GM12892 (cell line): ENCODE measurements around the gene BNC1.
A peak's percentile ranks its signal among the peaks of the same experiment; 100 is the strongest.
"Not testable (repeated sequence)": the region's sequence is repeated elsewhere in the genome, so short reads cannot be mapped to it uniquely, and the experiment has no call there.

Experiments used
- DNase-seq: peaks from one replicate; pipeline ENCODE4 v3.0.0; 2011; ENCODE audit not compliant: insufficient read length
- FAIRE-seq: peaks from 2 replicates; lab custom pipeline; 2011; peaks lifted over from hg19 to GRCh38; lab: Jason Lieb, UNC
- POLR2A ChIP-seq: IDR thresholded peaks from 2 replicates; pipeline ENCODE4 v1.6.1; 2011; ENCODE audit warnings: low read depth, low read length, control low read depth
- POLR2AphosphoS5 ChIP-seq: IDR thresholded peaks from 2 replicates; pipeline ENCODE4 v1.6.1; 2011; ENCODE audit warnings: low read depth, low read length, control low read depth
- TAF1 ChIP-seq: IDR thresholded peaks from 2 replicates; pipeline ENCODE4 v1.6.1; 2011; ENCODE audit warnings: low read depth, mild to moderate bottlenecking, control low read depth, low read length, borderline replicate concordance

BNC1 gene

DNA sequence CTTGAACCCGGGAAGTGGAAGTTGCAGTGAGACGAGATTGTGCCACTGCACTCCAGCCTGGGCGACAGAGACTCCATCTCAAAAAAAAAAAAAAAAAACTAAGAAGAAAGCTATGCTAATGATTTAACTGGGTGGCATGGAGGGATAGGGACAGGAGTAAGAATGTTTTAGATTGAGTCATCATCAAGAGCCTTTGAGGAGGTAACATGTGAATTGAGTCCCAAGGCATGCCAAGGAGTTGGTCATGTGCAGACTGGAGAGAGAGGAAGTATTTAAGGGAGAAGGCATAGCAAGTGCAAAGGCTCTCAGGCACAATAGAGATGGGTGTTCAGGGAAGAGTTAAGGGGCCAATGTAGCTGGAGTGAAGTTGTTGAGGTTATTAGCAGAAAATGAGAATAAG, 9.1 kb downstream of the BNC1 start:
- TF ChIP-seq POLR2AphosphoS5 (no peak), POLR2A (no peak)
- FAIRE-seq = no peak
- no peak for DNase-seq

DNA sequence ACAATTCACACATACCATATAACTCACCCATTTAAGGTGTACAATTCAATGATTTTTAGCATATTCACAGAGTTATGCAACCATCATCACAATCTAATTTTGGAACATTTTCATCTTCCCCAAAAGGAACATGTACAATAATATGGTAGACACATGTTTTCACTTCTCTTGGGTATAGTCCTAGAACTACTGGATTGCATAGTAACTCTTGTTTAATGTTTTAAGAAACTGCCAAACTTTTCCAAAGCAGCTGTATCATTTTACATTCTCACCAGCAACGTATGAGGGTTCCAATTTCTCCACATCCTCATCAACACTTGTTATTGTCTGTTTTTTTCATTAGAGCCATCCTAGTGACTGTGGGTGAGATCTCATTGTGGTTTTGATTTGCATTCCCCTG, 14.3 kb downstream of the BNC1 start:
- no peak for FAIRE-seq
- TF ChIP-seq POLR2A (no peak), POLR2AphosphoS5 (no peak), TAF1 (no peak)
- DNase-seq = no peak

DNA sequence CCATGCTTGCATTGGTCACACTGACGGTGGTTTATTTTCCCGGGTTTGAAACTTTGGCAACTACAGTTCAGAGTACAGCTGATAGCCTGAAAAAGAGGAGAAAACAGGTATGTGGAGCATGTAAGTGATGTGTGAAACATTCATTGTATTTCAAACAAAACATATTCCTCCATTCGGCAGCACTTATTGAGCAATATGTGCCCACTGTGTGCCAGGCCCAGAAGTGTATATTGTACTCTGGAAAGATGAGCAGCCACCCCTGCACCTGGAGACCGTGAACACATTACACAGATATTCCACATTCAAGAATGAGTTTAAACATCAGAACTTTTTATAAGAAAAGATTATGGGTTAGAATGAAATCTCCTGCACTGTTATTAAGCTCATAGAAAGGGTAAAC, 16.3 kb downstream of the BNC1 start:
- TF ChIP-seq TAF1 (no peak), POLR2AphosphoS5 (no peak), POLR2A (no peak)
- DNase-seq (no peak), FAIRE-seq (no peak)

DNA sequence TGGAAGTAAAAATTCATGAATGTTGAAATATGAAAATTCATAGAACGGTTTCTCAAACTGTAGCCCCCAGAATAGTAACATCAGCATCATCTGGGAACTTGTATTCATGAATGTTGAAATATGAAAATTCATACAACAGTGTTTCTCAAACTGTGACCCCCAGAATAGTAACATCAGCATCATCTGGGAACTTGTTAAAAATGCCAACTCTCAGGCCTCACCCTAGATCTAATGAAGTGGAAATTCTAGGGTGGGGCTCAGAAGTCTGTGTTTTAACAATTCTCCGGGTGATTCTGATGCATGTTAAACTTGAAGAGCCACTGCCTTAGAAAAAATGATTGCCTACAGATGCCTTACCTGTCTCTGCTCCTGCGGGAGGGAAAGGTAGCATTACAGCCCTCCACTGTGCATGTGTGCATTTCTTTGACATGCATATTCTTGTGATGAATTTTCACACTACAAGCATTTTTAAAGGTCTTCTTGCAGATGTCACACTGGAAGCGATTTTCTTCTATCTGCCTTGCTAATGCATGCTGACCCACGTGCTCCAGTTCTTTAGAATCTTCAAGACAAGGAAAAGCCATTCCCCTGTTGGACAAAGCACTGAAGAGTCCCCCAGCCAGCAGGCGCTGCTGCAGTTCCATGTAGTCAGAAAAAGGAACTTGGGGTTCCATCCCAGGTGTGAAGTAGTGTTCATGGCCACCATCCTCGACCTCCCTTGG, 21.7 kb downstream of the BNC1 start:
- TF ChIP-seq TAF1 = no peak
- TF ChIP-seq POLR2AphosphoS5 = no peak
- no peak for TF ChIP-seq POLR2A
- FAIRE-seq = no peak
- DNase-seq = no peak

DNA sequence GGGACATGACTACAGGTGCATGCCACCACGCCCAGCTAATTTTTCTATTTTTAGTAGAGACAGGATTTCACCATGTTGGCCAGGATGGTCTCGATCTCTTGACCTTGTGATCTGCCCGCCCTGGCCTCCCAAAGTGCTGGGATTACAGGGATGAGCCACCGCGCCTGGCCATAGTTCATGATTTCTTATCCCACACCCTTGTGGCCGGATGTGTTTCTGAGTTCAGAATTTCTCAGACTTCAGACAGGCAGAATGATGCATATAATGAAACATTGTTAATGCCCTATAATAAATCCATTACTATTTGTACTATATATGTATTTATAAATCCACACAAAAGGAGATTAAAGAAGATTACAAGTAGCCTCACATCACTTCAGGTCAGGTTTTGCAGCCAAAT, 22.3 kb downstream of the BNC1 start:
- FAIRE-seq, DNase-seq: not testable (repeated sequence)

DNA sequence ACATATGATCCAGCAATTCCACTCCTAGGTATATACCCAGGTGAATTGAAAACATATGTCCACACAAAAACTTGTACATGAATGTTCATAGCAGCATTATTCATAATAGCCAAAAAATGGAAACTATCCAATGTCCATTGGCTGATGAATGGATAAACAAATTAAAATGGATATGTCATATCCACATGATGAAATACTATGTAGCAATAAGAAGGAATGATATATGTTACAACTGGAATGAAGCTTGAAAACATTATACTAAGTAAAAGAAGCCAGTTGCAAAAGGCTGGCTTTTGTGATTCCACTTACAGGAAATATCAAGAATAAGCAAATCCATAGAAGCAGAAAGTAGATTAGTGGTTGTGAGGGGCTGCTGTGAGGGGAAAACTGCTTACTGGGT, 33.7 kb downstream of the BNC1 start:
- TF ChIP-seq POLR2AphosphoS5 = no peak
- TF ChIP-seq TAF1 = no peak
- TF ChIP-seq POLR2A = no peak
- no peak for DNase-seq
- FAIRE-seq = no peak

DNA sequence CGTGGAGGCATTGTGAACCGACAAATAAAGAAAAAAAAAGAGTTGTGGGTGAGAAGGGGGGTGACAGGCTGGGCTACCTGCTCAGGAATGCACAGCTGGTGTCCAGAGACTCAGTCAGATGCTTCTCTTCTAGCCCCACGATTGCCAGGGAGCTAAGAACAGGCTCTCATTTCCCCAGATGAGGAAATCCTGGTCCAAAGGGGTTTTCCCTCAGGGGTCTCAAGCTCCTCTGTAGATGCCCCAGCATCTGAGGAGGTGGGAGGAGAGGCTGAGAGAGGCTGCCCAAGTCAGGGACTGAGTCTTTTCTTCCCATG, 35.5 kb downstream of the BNC1 start:
- DNase-seq (no peak), FAIRE-seq (no peak)
- TF ChIP-seq TAF1 (no peak), POLR2AphosphoS5 (no peak), POLR2A (no peak)

DNA sequence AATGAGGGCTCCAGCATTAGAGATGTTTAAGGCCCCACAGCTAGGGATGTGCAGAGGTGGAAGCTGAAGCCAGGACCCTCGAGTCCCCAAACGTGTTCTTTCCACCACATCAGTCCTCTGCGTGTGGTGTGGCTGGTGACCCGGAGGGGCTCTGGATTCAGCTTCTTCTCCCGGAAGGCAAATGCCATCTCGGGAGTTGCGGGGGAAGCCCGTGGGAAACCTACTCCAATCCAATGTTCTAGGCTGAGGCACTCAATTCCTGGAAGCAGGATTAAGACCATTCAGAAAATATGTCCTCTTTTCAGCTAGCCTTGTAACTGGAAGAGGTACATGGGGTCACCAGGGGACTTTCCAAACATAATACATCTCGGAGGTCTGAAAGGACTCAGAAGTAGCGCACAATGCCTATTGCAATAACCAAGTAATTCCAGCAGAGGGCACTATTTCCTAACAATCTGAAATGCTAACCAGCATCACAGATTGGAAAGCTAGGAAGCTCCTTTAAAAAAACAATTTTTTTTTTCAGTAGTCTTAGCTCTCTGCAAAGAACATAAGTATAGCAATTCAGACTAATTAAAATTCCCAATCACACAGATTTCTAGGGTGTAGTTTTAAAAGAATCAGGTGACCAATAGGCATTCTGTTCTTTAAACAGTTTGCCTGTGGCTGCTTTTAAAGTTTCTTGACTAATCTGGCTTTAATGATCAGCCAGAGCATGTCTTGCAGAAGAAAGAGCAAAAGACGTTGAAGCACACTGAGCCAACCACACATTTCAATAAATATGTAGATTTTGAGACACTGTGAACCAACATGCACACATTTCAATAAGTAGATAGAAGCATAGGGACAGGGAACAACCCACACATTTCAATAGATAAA, 36.1 kb downstream of the BNC1 start:
- FAIRE-seq (peak; percentile 80), DNase-seq (no peak)
- no peak for TF ChIP-seq POLR2A
- no peak for TF ChIP-seq TAF1
- no peak for TF ChIP-seq POLR2AphosphoS5

DNA sequence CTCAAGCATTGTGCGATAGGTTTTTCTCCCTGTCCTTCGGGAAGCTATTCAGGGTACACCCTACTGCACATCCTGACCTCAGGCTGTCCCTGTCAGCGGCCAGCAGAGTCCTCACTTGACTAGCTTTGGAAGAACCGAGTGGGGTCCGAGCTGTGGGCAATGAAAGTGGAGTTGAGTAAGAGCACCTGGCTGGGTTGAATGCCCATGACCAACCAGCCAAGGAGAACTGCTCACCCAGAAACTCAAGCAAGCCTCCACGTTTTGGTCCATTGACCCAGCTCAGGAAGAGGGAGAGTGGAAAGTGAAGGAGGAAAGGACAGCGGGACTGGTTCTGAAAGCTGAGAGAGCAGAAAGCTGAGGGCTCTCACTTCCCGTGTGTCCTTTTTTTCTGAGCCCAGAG, 40.8 kb downstream of the BNC1 start:
- FAIRE-seq (no peak), DNase-seq (no peak)
- TF ChIP-seq TAF1 = no peak
- no peak for TF ChIP-seq POLR2AphosphoS5
- TF ChIP-seq POLR2A = no peak

DNA sequence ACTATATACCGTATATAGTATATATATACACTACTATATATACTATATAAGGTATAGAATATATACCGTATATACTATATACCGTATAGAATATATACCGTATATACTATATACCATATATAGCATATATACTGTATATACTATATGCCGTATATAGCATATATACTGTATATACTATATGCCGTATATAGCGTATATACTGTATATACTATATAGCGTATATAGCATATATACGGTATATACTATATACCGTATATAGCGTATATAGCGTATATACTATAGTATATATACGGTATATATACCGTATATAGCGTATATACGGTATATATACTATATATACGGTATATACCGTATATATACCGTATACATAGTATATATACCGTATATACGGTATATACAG, 54.2 kb downstream of the BNC1 start:
- no peak for TF ChIP-seq POLR2A
- no peak for TF ChIP-seq POLR2AphosphoS5
- TF ChIP-seq TAF1 = no peak
- DNase-seq (no peak), FAIRE-seq (no peak)

DNA sequence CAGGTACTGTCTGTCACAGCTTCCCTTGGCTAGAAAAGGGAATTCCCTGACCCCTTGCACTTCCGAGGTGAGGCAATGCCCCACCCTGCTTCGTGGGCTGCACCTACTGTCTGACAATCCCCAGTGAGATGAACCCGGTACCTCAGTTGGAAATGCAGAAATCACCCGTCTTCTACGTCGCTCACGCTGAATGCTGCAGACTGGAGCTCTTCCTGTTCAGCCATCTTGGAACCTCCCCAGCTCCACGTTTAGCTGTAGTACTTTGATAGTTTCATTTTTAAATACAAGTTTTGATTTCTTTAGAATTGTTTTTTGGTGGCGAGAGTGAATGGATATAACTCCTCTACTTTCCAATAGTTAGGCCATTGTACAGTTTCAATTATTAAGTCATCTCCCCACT, 59.0 kb downstream of the BNC1 start:
- no peak for DNase-seq
- FAIRE-seq = no peak
- no peak for TF ChIP-seq POLR2A

DNA sequence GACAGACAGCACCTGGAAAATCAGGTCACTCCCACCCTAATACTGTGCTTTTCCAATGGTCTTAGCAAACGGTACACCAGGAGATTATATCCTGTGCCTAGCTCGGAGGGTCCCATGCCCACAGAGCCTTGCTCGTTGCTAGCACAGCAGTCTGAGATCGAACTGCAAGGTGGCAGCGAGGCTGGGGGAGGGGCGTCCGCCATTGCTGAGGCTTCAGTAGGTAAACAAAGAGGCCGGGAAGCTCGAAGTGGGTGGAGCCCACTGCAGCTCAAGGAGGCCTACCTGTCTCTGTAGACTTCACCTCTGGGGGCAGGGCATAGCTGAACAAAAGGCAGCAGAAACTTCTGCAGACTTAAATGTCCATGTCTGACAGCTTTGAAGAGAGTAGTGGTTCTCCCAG, 62.7 kb downstream of the BNC1 start:
- FAIRE-seq = not testable (repeated sequence)

DNA sequence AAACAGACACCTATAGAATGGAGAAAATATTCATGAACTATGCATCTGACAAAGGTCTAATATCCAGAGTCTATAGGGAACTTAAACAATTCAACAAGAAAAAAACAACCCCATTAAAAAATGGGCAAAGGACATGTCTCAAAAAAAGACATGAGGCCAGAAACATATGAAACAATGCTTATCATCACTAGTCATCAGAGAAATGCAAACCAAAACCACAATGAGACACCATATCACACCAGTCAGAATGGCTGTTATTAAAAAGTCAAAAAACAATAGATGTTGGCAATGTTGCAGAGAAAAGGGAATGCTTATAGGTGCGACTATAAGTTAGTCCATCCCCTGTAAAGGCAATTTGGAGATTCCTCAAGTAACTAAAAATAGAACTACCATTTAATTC, 65.4 kb downstream of the BNC1 start:
- FAIRE-seq = no peak
- TF ChIP-seq POLR2AphosphoS5 = no peak
- TF ChIP-seq TAF1 = no peak
- no peak for TF ChIP-seq POLR2A
- no peak for DNase-seq

More for the DNA sequence above, 62.7 kb downstream of the BNC1 start:
- not testable (repeated sequence) for DNase-seq
